Activated T-helper 2 cell treated with anti-CD3 and anti-CD28 coated beads, Interferon-gamma antibody, Interleukin-2, Interleukin-4, amounts not matched to agents 10 μg/mL and 5 μg/mL and 100 μg/mL, durations not matched to agents 14 hours and 24 hours and 36 hours (primary cell): ENCODE measurements around the gene DENND4B. TPM values are rescaled to one million over a fixed set of nuclear protein-coding genes. Genes with fewer than 3 reads are reported as not detected.

Experiments used
- DNase-seq: peaks from one replicate; pipeline ENCODE4 v3.0.0; 2021; ENCODE audit warnings: low spot score
- H3K27ac Mint-ChIP-seq: one replicate; pipeline ENCODE4 v1.8.0; 2021; ENCODE audit warnings: mixed read lengths
- H3K27me3 Mint-ChIP-seq: one replicate; pipeline ENCODE4 v1.8.0; 2021; ENCODE audit warnings: low read depth, mixed read lengths
- H3K36me3 Mint-ChIP-seq: one replicate; pipeline ENCODE4 v1.8.0; 2021; ENCODE audit warnings: low read depth, mixed read lengths
- H3K4me1 Mint-ChIP-seq: one replicate; pipeline ENCODE4 v1.8.0; 2021; ENCODE audit warnings: low read depth, mixed read lengths
- H3K4me3 Mint-ChIP-seq: one replicate; pipeline ENCODE4 v1.8.0; 2021; ENCODE audit warnings: low read depth, mild to moderate bottlenecking, moderate library complexity, mixed read lengths
- H3K9me3 Mint-ChIP-seq: one replicate; pipeline ENCODE4 v1.8.0; 2021; ENCODE audit warnings: mixed read lengths
- intact Hi-C: fragments of 100-400 bp; cut with micrococcal nuclease; formaldehyde crosslinking; loops from one replicate; pipeline ENCODE4 v1.15.1; 2023
- total RNA-seq: library from RNA; stranded (reverse); gene quantifications from 2 replicates; pipeline ENCODE4 v1.2.3, GENCODE V29; 2022

DENND4B gene
- total RNA-seq, 1 donor from 2014 or later: 124 TPM

DNA sequence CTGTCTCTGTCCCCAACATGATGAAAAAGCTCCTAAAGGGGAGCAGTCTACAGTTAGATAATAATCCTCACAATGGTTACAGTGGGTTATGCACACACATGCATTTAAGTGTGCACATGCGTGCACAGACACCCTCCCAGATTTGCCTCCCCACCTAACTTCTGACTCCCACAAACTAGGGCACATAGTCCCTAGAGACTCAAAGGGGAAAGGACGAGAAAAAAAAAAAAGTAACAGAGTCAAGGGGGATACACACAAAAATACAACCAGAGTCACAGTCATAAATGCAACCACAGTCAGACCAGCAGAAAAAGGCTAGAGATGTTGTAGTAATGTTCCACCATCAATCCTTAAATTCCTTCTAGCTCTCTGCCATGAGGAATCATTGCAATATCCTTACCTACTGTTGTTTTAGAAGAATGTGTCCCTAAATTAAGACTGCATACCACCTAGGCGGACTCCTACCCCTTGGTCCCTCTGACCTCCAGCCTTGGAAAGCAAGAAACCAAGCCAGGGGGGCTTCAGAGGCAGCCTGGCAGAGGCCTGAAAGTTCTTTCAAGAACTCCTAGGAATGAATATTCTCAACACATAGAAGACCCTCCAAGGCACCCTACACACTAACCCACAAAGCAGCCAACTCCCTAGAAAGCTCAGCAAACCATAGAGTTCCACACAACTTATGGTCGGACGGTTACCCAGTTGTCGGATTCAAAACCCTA is 10.6 kb upstream of the DENND4B start:
- intact Hi-C loops: no loop called here

DNA sequence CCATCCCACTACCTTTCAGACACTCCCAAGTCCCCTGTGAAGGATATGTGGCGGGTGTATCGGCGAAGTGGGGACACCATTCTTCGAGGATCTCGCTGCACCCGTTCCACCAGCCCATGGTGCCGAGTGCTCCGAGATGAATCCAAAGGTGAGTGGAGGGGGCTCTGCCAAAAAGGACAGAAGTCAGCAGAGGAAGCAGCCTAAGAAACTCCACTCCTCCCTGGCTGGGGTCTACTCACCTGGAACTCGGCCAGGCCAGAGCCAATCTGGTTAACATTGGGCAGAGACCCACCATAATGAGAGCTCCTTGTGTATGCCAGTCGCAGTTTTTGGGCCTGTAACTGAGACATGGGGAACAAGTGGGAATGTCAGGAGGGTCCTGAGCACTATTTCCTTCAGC is 8.3 kb upstream of the DENND4B start:
- no peak for DNase-seq
- intact Hi-C loops: no loop called here
- Mint-ChIP-seq H3K27ac (peak overlapping the region; percentile 9), H3K4me3 (no peak overlapping the region), H3K27me3 (no peaks in the 10 kb centered on the region), H3K36me3 (peaks cover 55% of the 10 kb centered on the region), H3K4me1 (peaks cover 33% of the 10 kb centered on the region), H3K9me3 (no peaks in the 10 kb centered on the region)

More for the DNA sequence above, 10.6 kb upstream of the DENND4B start:
- H3K27ac Mint-ChIP-seq: peak overlapping the region; percentile 94
- peaks cover 44% of the 10 kb centered on the region for H3K4me1 Mint-ChIP-seq
- no peaks in the 10 kb centered on the region for H3K9me3 Mint-ChIP-seq
- no peak for DNase-seq
- H3K27me3 Mint-ChIP-seq: no peaks in the 10 kb centered on the region
- H3K4me3 Mint-ChIP-seq: peak overlapping the region; percentile 97
- H3K36me3 Mint-ChIP-seq: peaks cover 46% of the 10 kb centered on the region

DNA sequence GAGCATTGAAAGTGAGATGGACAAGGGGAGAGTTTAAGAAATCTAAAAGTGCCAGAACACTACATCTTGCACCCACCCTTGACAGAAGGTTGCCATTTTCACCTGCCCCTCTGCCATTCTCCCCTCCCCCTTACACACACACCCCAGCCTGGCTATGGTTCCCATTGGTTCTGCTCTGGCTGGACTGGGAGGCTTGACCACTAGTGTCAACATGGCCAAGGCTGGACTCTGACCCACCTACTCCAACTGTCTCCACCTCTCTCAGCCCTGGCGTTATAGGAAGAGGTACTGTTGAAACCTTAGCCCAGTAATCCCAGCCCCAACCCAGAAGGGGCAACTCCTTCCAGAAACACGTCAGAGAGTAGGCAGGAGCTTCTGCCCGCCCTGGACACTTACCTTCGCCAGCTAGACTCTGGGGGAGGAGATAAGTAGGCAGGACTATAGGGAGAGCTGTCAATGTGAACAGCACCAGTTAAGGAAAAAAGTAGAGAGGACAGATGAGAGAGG is 7.4 kb upstream of the DENND4B start:
- no peak for DNase-seq
- Mint-ChIP-seq H3K9me3 (no peaks in the 10 kb centered on the region), H3K4me1 (peaks cover 28% of the 10 kb centered on the region), H3K36me3 (peaks cover 57% of the 10 kb centered on the region), H3K27ac (peak overlapping the region; percentile 6), H3K4me3 (no peak overlapping the region), H3K27me3 (no peaks in the 10 kb centered on the region)
- intact Hi-C loops: no loop called here

DNA sequence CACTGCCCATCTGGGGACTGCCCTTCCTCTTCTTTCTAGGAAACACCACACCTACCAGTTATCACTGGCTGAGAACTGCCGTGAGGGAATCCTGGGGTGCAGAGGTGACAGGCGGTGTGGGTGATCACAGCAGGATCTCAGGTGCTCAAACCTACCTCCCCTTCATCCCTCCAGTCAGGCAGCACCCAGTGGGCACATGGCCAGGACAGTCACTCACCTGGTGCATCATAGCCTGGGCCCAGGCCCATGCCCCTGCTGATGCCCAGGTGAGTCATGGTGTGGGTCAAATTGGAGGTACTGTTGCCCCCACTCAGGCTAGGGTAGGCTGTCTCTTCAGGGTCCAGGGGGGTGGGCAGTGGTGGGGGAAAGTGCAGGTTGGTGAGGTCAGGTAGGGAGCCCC is 5.3 kb upstream of the DENND4B start:
- H3K27ac Mint-ChIP-seq: no peak overlapping the region
- intact Hi-C loops: no loop called here
- no peak for DNase-seq
- H3K4me1 Mint-ChIP-seq: peaks cover 22% of the 10 kb centered on the region
- no peaks in the 10 kb centered on the region for H3K27me3 Mint-ChIP-seq
- H3K36me3 Mint-ChIP-seq: peaks cover 67% of the 10 kb centered on the region
- no peak overlapping the region for H3K4me3 Mint-ChIP-seq
- no peaks in the 10 kb centered on the region for H3K9me3 Mint-ChIP-seq

DNA sequence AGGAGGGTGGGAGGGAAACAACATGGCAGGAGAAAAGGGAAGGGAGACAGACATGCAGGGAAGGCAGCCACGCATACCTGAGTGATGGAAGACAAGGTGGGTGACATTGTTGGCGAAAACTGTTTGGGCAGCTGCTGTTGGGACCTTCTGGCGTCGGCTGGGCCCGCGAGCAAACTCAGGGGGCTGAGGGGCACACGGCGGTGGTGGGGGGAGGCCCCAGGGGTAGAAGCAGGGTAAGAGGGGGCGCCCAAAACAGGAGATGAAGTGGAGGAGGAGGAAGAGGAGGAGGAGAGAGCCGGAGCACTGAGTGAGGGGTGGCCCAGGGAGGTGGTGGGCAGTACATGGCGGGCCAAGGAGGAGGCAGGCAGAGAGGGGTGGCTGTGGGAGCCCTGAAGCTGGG is 4.7 kb upstream of the DENND4B start:
- Mint-ChIP-seq H3K27me3 (no peaks in the 10 kb centered on the region), H3K9me3 (no peaks in the 10 kb centered on the region), H3K4me3 (no peak overlapping the region), H3K4me1 (peaks cover 18% of the 10 kb centered on the region), H3K27ac (no peak overlapping the region), H3K36me3 (peaks cover 68% of the 10 kb centered on the region)
- intact Hi-C loops: no loop called here
- DNase-seq: no peak

DNA sequence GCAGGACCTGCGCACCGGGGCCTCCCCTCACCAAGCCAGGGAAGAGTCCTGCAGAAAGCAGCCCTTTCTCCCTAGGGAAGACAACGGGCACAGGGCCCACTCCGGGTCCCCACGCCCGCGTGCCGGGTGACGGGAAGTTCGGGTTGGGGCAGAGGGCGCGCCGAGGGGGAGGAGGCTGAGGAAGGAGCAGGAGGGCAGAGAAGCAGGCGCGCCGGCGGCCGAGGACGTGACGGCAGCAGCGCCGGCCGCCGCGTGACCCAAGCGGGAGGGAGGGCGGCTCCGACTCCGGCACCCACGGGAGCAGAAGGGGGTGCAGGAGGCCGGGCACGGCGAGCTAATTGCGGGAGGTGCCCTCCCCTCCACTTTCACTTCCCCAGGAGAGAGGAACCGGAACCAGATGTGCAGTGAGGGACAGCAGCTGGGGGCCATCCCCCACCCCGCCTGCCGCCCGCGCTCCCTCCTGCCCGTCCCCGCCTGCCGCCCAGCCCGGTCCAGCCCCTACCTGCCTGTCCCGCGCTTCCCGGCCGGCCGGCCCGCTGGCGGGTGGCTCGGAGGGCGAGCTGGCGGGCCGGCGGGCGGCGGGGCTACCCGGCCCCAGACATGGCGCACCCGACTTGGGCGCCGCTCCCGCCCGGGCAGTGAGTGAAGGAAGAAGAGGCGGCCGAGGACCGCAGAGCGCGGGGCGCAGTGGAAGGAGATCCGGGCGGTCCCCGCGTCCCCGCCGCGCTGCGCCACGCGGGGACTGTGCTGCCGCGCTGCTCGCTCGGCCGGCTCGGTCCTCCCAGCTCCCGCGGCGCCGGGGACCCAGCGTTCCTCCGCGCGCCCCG is 510 bp downstream of the DENND4B start:
- Mint-ChIP-seq H3K27me3 (no peaks in the 10 kb centered on the region), H3K4me3 (peak overlapping the region; percentile 96), H3K27ac (peak overlapping the region; percentile 95), H3K36me3 (peaks cover 69% of the 10 kb centered on the region), H3K4me1 (peaks cover 22% of the 10 kb centered on the region), H3K9me3 (no peaks in the 10 kb centered on the region)
- peak; percentile 73 for DNase-seq
- intact Hi-C loops: loop anchor here (1.0 to 2.0 kb wide), 7 partner anchors 12 to 274 kb away; partner anchors contain the start of genes CRTC2, RPS27 and UBAP2L

DNA sequence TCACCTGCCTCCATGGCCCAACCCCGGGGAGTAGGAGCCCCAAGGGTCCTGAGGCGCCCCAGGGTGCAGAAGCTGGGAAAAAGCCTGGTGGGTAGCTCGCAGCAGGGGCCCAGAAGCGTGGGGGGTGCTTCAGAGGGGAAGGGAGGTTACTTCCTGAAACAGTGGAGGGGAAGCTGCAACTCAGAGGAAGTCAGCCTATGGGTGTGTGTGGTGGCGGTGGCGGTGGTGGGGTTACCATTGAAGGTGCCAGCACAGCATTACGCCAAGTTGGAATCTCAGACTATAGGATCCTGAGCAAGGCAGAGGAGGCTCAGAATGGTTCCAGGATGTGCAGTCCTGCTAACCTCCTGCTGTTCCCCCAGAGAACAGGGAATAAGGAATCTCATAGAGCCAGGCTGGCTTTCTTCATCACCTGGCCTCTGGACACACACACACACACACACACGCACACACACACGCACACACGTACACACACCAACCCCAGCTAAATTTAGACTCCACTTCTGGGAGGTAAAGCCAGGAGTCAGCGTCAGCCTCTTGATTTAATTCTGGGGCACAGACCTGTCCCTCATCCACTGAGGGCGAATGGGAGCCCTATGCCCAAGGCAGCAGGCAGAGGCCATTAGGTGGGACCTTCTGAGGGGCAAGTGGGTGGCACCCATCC is 1.3 kb downstream of the DENND4B start:
- intact Hi-C loops: loop anchor here (1.0 kb wide), 2 partner anchors 45 to 124 kb away; partner anchors contain the start of gene RPS27
- H3K36me3 Mint-ChIP-seq: peaks cover 69% of the 10 kb centered on the region
- peak overlapping the region; percentile 95 for H3K27ac Mint-ChIP-seq
- DNase-seq: peak; percentile 74
- no peaks in the 10 kb centered on the region for H3K27me3 Mint-ChIP-seq
- H3K4me3 Mint-ChIP-seq: peak overlapping the region; percentile 96
- H3K4me1 Mint-ChIP-seq: peaks cover 20% of the 10 kb centered on the region
- no peaks in the 10 kb centered on the region for H3K9me3 Mint-ChIP-seq

DNA sequence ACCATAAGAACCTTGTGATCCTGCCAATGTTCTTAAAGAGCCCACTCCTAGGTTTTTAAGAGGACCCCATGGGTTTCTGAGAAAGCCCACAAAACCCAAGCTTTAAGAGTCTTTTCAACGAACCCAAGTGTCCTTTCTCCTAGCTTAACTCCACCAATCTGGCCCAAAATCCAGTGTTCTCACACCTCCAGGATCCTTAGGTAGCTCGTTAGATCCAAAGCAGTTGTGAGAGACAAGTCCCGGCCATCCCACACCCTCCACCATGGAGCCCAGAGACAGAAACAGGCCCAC is 1.7 kb downstream of the DENND4B start:
- peak overlapping the region; percentile 95 for H3K27ac Mint-ChIP-seq
- H3K27me3 Mint-ChIP-seq: no peaks in the 10 kb centered on the region
- peak overlapping the region; percentile 96 for H3K4me3 Mint-ChIP-seq
- peaks cover 69% of the 10 kb centered on the region for H3K36me3 Mint-ChIP-seq
- intact Hi-C loops: loop anchor here (1.0 kb wide), 2 partner anchors 46 to 123 kb away; partner anchors contain the start of gene RPS27
- H3K9me3 Mint-ChIP-seq: no peaks in the 10 kb centered on the region
- peaks cover 20% of the 10 kb centered on the region for H3K4me1 Mint-ChIP-seq
- no peak for DNase-seq

DNA sequence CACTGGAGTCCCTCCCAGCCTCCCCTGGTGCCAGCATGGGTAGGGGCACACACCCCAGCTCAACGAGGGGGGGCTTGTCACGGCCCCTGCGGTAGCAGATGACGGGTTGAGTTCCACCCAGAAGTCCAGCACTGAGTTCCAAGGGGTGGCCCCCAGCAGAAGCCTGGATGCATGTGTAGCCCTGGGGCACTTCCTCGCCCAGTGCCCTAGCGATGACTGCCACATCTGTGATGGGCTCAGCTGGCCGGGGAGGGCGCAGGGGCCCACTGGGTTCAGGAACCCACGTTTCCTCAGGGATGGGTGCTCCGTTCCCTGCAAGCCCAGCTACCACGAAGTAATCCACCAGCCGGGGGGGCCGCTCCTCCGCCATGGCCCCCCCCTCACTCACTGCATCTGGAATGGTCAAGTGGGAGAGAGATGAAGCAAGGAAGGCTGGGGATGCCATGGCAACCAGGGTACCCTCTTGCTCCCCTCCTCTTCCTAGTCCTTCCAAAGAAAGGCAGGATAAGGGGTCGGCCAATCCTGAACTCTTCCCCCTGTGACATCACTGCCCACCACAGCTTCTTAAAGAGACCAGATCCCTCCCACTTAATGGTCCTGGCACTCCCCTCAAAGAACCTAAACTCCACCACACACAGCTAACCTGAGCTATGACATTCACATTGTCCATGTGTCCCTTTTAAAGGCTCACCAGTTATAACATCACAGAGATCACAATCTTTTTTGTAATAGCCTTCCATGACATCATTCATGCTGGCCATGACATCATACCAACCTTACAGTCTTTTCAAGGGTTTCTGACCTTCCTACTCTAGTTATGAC is 2.3 kb downstream of the DENND4B start:
- peak overlapping the region; percentile 96 for H3K4me3 Mint-ChIP-seq
- H3K4me1 Mint-ChIP-seq: peaks cover 20% of the 10 kb centered on the region
- intact Hi-C loops: no loop called here
- peaks cover 74% of the 10 kb centered on the region for H3K36me3 Mint-ChIP-seq
- no peak for DNase-seq
- H3K9me3 Mint-ChIP-seq: no peaks in the 10 kb centered on the region
- H3K27ac Mint-ChIP-seq: peak overlapping the region; percentile 95
- no peaks in the 10 kb centered on the region for H3K27me3 Mint-ChIP-seq

DNA sequence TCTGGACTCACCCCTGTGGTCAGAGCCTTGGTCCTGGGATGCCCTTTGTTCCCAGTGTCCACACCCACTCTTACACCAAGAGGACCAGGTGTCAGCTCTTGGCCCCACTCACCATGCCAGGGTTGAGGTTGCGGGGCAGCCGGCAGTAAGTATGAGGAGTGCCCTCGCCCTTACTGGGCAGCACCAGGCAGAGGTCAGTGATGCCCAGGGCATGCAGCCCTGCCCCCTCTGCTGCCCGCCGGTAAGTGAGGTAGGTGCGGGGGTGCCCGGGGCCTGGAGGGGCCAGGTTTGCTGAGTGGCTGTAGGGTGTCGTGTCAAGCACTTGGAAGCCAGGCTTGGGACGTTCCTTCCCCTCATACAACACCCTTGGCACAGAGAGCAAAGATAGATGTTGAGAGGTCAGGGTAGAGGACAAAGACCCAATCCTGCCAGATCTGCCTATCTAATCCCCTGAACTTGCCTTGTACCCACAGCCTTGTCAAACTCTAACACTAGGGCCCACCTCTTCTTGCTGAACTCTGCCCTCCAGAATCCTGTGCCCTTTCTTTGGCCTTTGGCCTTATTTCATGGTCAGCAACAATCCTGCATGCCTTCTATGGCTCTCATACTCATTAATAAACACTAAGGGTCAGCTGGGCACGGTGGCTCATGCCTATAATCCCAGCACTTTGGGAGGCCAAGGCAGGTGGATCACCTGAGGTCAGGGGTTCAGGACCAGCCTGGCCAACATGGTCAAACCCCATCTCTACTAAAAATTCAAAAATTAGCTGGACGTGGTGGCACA is 3.6 kb downstream of the DENND4B start:
- Mint-ChIP-seq H3K36me3 (peaks cover 67% of the 10 kb centered on the region), H3K4me3 (no peak overlapping the region), H3K27ac (no peak overlapping the region), H3K27me3 (no peaks in the 10 kb centered on the region), H3K9me3 (no peaks in the 10 kb centered on the region), H3K4me1 (peaks cover 20% of the 10 kb centered on the region)
- DNase-seq: no peak
- intact Hi-C loops: no loop called here

DNA sequence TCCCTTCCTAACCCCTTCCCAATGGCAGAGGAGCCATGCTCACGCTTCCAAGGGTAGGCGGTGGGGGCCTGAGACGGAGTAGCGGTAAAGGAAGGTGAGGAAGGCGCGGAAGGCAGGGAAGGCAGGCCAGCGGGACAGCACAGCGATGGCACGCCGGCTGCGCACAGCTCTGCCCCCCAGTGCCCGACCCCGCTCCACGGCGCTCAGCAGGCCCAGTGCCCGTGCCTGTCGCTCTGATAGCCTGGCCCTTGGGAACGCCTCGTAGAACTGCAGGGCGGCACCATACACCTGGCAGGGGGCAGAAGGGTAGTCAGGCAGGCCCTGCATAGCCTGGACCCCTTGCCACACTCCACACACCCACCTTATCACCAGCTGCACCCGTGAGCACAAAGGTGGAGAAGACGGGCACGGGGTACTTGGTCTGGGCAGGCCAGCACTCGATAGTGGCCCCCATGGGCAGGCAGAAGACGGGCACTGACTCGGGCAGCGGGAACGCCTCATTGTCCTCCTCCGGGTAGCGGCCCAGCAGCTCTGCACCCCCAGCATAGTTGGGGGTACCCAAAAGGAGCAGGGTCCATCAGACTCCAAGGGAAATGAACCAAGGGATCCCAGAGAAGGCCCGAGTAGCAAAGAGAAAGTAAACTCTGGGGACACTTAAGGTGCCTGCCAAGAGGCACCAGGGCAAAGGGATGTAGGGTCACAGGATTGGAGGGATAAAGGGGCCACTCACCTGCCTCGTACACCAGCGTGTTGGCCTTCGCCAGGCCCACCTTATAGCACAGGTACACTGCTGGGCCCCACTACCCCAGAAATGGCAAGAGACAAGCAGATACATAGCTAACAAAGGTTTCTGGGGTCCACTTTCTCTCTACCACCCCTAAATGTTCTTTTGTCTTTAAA is 4.4 kb downstream of the DENND4B start:
- peaks cover 19% of the 10 kb centered on the region for H3K4me1 Mint-ChIP-seq
- no peak overlapping the region for H3K27ac Mint-ChIP-seq
- no peak for DNase-seq
- intact Hi-C loops: no loop called here
- H3K4me3 Mint-ChIP-seq: no peak overlapping the region
- no peaks in the 10 kb centered on the region for H3K27me3 Mint-ChIP-seq
- H3K9me3 Mint-ChIP-seq: no peaks in the 10 kb centered on the region
- H3K36me3 Mint-ChIP-seq: peaks cover 68% of the 10 kb centered on the region
